IPS-18a (cell line): ENCODE data around the gene DHX30.

Experiments used
- H3K27ac ChIP-seq: one replicate; pipeline ENCODE4 v1.5.1; 2013; ENCODE audit warnings: low read length
- H3K27me3 ChIP-seq: one replicate; pipeline ENCODE4 v1.6.1; 2013; ENCODE audit warnings: mild to moderate bottlenecking, low read length; ENCODE audit not compliant: control insufficient read depth, insufficient read depth
- H3K36me3 ChIP-seq: one replicate; pipeline ENCODE4 v1.6.1; 2013; ENCODE audit warnings: low read depth, low read length; ENCODE audit not compliant: control insufficient read depth
- H3K4me1 ChIP-seq: one replicate; pipeline ENCODE4 v1.6.1; 2013; ENCODE audit warnings: low read depth, low read length; ENCODE audit not compliant: control insufficient read depth
- H3K4me3 ChIP-seq: one replicate; pipeline ENCODE4 v1.5.1; 2013; ENCODE audit warnings: low read length
- H3K9ac ChIP-seq: one replicate; pipeline ENCODE4 v1.6.1; 2013; ENCODE audit warnings: mild to moderate bottlenecking, low read length, moderate library complexity
- H3K9me3 ChIP-seq: one replicate; pipeline ENCODE4 v1.6.1; 2013; ENCODE audit warnings: low read depth, low read length; ENCODE audit not compliant: control insufficient read depth

The DHX30 gene

GRCh38 chr3:47849186-47849698 is 46.3 kb downstream of the DHX30 start:
- peaks cover 69% of the 10 kb centered on the region for H3K36me3 ChIP-seq

GRCh38 chr3:47849699-47850563 is 47.0 kb downstream of the DHX30 start:
- Histone ChIP-seq H3K36me3 (peaks cover 68% of the 10 kb centered on the region), H3K27me3 (no peaks in the 10 kb centered on the region), H3K27ac (no peak overlapping the region), H3K9me3 (no peaks in the 10 kb centered on the region), H3K9ac (no peak overlapping the region), H3K4me1 (no peaks in the 10 kb centered on the region), H3K4me3 (no peak overlapping the region)

More at GRCh38 chr3:47849186-47849698, 46.3 kb downstream of the DHX30 start:
- Histone ChIP-seq H3K4me3 (no peak overlapping the region), H3K27me3 (no peaks in the 10 kb centered on the region), H3K9ac (no peak overlapping the region), H3K27ac (no peak overlapping the region), H3K4me1 (no peaks in the 10 kb centered on the region), H3K9me3 (no peaks in the 10 kb centered on the region)

GRCh38 chr3:47850564-47851410 is 47.8 kb downstream of the DHX30 start:
- peaks cover 71% of the 10 kb centered on the region for H3K36me3 ChIP-seq
- no peak overlapping the region for H3K4me3 ChIP-seq
- no peaks in the 10 kb centered on the region for H3K27me3 ChIP-seq
- no peaks in the 10 kb centered on the region for H3K4me1 ChIP-seq
- no peak overlapping the region for H3K27ac ChIP-seq
- no peak overlapping the region for H3K9ac ChIP-seq
- no peaks in the 10 kb centered on the region for H3K9me3 ChIP-seq

- Histone ChIP-seq H3K4me1 (no peaks in the 10 kb centered on the region), H3K27me3 (no peaks in the 10 kb centered on the region), H3K27ac (no peak overlapping the region), H3K9me3 (no peaks in the 10 kb centered on the region), H3K9ac (no peak overlapping the region), H3K36me3 (peaks cover 69% of the 10 kb centered on the region), H3K4me3 (no peak overlapping the region)
Measured at GRCh38 chr3:47851888-47852603, 49.1 kb downstream of the DHX30 start.

- H3K27ac ChIP-seq: no peak overlapping the region
- peaks cover 63% of the 10 kb centered on the region for H3K36me3 ChIP-seq
- H3K9me3 ChIP-seq: no peaks in the 10 kb centered on the region
- no peak overlapping the region for H3K9ac ChIP-seq
- H3K4me3 ChIP-seq: no peak overlapping the region
- no peaks in the 10 kb centered on the region for H3K27me3 ChIP-seq
- H3K4me1 ChIP-seq: no peaks in the 10 kb centered on the region
Measured at GRCh38 chr3:47852604-47853602, 50.0 kb downstream of the DHX30 start.

GRCh38 chr3:47854267-47854666 is 51.3 kb downstream of the DHX30 start:
- Histone ChIP-seq H3K36me3 (peaks cover 54% of the 10 kb centered on the region), H3K9me3 (no peaks in the 10 kb centered on the region), H3K4me1 (no peaks in the 10 kb centered on the region), H3K27me3 (no peaks in the 10 kb centered on the region), H3K9ac (no peak overlapping the region), H3K4me3 (no peak overlapping the region), H3K27ac (no peak overlapping the region)

- H3K4me3 ChIP-seq: no peak overlapping the region
- no peaks in the 10 kb centered on the region for H3K27me3 ChIP-seq
- H3K36me3 ChIP-seq: peaks cover 50% of the 10 kb centered on the region
- no peaks in the 10 kb centered on the region for H3K4me1 ChIP-seq
- no peak overlapping the region for H3K27ac ChIP-seq
- H3K9me3 ChIP-seq: no peaks in the 10 kb centered on the region
- no peak overlapping the region for H3K9ac ChIP-seq
Measured at GRCh38 chr3:47854720-47855455, 52.0 kb downstream of the DHX30 start.

- Histone ChIP-seq H3K36me3 (peaks cover 50% of the 10 kb centered on the region), H3K27ac (no peak overlapping the region)
Measured at GRCh38 chr3:47855461-47856383, 52.8 kb downstream of the DHX30 start.

GRCh38 chr3:47856669-47857068 is 53.7 kb downstream of the DHX30 start:
- Histone ChIP-seq H3K27ac (no peak overlapping the region), H3K36me3 (peaks cover 43% of the 10 kb centered on the region), H3K27me3 (no peaks in the 10 kb centered on the region), H3K4me3 (no peak overlapping the region), H3K9ac (no peak overlapping the region), H3K9me3 (no peaks in the 10 kb centered on the region), H3K4me1 (no peaks in the 10 kb centered on the region)

More at GRCh38 chr3:47855461-47856383, 52.8 kb downstream of the DHX30 start:
- Histone ChIP-seq H3K27me3 (no peaks in the 10 kb centered on the region), H3K4me3 (no peak overlapping the region), H3K9me3 (no peaks in the 10 kb centered on the region), H3K9ac (no peak overlapping the region), H3K4me1 (no peaks in the 10 kb centered on the region)
